C4-2B (cell line): ENCODE data around the gene RAPGEF6.

ENCODE experiments used
- H3K27ac ChIP-seq: fragments of 450-650 bp; 2 replicates; pipeline ENCODE4 v1.5.1; 2017
- CTCF ChIP-seq: fragments of 450-650 bp; conservative IDR thresholded peaks from 2 replicates; pipeline ENCODE4 v1.5.1; 2017; ENCODE audit warnings: mild to moderate bottlenecking
- ZFX ChIP-seq: fragments of 450-650 bp; IDR thresholded peaks from 2 replicates; pipeline ENCODE4 v1.6.1; 2017

The RAPGEF6 gene

GRCh38 chr5:131466171-131466766 is 168.8 kb downstream of the RAPGEF6 start:
- TF ChIP-seq ZFX: no peak
- no peak for TF ChIP-seq CTCF
- H3K27ac ChIP-seq: no peak overlapping the region

- peak overlapping the region; percentile 69 for H3K27ac ChIP-seq
- TF ChIP-seq ZFX (no peak), CTCF (no peak)
These were observed 171.4 kb downstream of the RAPGEF6 start for GRCh38 chr5:131463656-131464055.

GRCh38 chr5:131462454-131462853 is 172.6 kb downstream of the RAPGEF6 start:
- no peak for TF ChIP-seq CTCF
- no peak for TF ChIP-seq ZFX
- no peak overlapping the region for H3K27ac ChIP-seq

- no peak overlapping the region for H3K27ac ChIP-seq
- TF ChIP-seq CTCF (no peak), ZFX (no peak)
These were observed 173.3 kb downstream of the RAPGEF6 start for GRCh38 chr5:131461742-131462141.

GRCh38 chr5:131460867-131461572 is 174.0 kb downstream of the RAPGEF6 start:
- no peak for TF ChIP-seq ZFX
- no peak for TF ChIP-seq CTCF

GRCh38 chr5:131460133-131460532 is 174.9 kb downstream of the RAPGEF6 start:
- no peak overlapping the region for H3K27ac ChIP-seq
- TF ChIP-seq ZFX: no peak

More at GRCh38 chr5:131460867-131461572, 174.0 kb downstream of the RAPGEF6 start:
- no peak overlapping the region for H3K27ac ChIP-seq

- TF ChIP-seq ZFX (no peak), CTCF (no peak)
These were observed 175.8 kb downstream of the RAPGEF6 start for GRCh38 chr5:131459216-131459615.

GRCh38 chr5:131457193-131457592 is 177.8 kb downstream of the RAPGEF6 start:
- no peak for TF ChIP-seq ZFX
- no peak for TF ChIP-seq CTCF
- no peak overlapping the region for H3K27ac ChIP-seq

More at GRCh38 chr5:131459216-131459615, 175.8 kb downstream of the RAPGEF6 start:
- no peak overlapping the region for H3K27ac ChIP-seq
